Stimulated activated memory B cell treated with anti-CD40 and anti-IgM and Interleukin-4, amounts not matched to agents 10 μg/mL and 1 μg/mL and 100 μg/mL, for 72 hours (primary cell): ENCODE data around the gene OR4N5.
"Not testable (repeated sequence)": the region's sequence is repeated elsewhere in the genome, so short reads cannot be mapped to it uniquely, and the experiment has no call there.

ENCODE experiments used
- ATAC-seq: fragments of 150-1000 bp; cut with Tn5 transposase; 2 replicates; pipeline ENCODE4 v1.10.0; 2021
- H3K27ac Mint-ChIP-seq: one replicate; pipeline ENCODE4 v1.8.0; 2022; ENCODE audit warnings: mild to moderate bottlenecking, mixed read lengths
- H3K27me3 Mint-ChIP-seq: one replicate; pipeline ENCODE4 v1.8.0; 2022; ENCODE audit warnings: mixed read lengths
- H3K36me3 Mint-ChIP-seq: one replicate; pipeline ENCODE4 v1.8.0; 2022; ENCODE audit warnings: mixed read lengths
- H3K4me1 Mint-ChIP-seq: one replicate; pipeline ENCODE4 v1.8.0; 2022; ENCODE audit warnings: mixed read lengths
- H3K4me3 Mint-ChIP-seq: one replicate; pipeline ENCODE4 v1.8.0; 2022; ENCODE audit warnings: mild to moderate bottlenecking, moderate library complexity, mixed read lengths
- H3K9me3 Mint-ChIP-seq: one replicate; pipeline ENCODE4 v1.8.0; 2022; ENCODE audit warnings: mixed read lengths

The OR4N5 gene

GRCh38 chr14:20138520-20138919 lies at the start of gene OR4N5:
Gene OR4N5 (plus strand): TSS chr14:20138820. CDS start chr14:20143736, 4,916 bp downstream.
- Mint-ChIP-seq H3K9me3 (peaks cover 3% of the 10 kb centered on the region), H3K27ac (no peak within 1 kb of the TSS), H3K36me3 (no peaks in the 10 kb centered on the region), H3K27me3 (peaks cover 34% of the 10 kb centered on the region), H3K4me3 (no peak within 1 kb of the TSS), H3K4me1 (no peaks in the 10 kb centered on the region)
- no peak for ATAC-seq

- Mint-ChIP-seq H3K4me1 (no peaks in the 10 kb centered on the region), H3K27me3 (no peaks in the 10 kb centered on the region), H3K27ac (no peak overlapping the region), H3K36me3 (no peaks in the 10 kb centered on the region), H3K4me3 (no peak overlapping the region), H3K9me3 (no peaks in the 10 kb centered on the region)
- ATAC-seq = no peak
These were observed 46.6 kb upstream of the OR4N5 start for GRCh38 chr14:20092050-20092449.

- no peaks in the 10 kb centered on the region for H3K9me3 Mint-ChIP-seq
- H3K4me3 Mint-ChIP-seq = no peak overlapping the region
- H3K27me3 Mint-ChIP-seq = no peaks in the 10 kb centered on the region
- H3K36me3 Mint-ChIP-seq = no peaks in the 10 kb centered on the region
- no peak for ATAC-seq
- no peak overlapping the region for H3K27ac Mint-ChIP-seq
- H3K4me1 Mint-ChIP-seq = no peaks in the 10 kb centered on the region
These were observed 45.2 kb upstream of the OR4N5 start for GRCh38 chr14:20093442-20093841.

- ATAC-seq, H3K9me3 Mint-ChIP-seq, H3K4me3 Mint-ChIP-seq, H3K4me1 Mint-ChIP-seq, H3K36me3 Mint-ChIP-seq, H3K27ac Mint-ChIP-seq, H3K27me3 Mint-ChIP-seq: not testable (repeated sequence)
These were observed 39.5 kb upstream of the OR4N5 start for GRCh38 chr14:20098926-20099770.

- no peak for ATAC-seq
- no peaks in the 10 kb centered on the region for H3K27me3 Mint-ChIP-seq
- no peaks in the 10 kb centered on the region for H3K36me3 Mint-ChIP-seq
- peaks cover 3% of the 10 kb centered on the region for H3K9me3 Mint-ChIP-seq
- no peak within 1 kb of the TSS for H3K4me3 Mint-ChIP-seq
- no peak within 1 kb of the TSS for H3K27ac Mint-ChIP-seq
- H3K4me1 Mint-ChIP-seq = no peaks in the 10 kb centered on the region
These were observed 28.2 kb upstream of the OR4N5 start, which contains the start of gene OR4K17 for GRCh38 chr14:20110438-20110837. Gene OR4K17 (plus strand): TSS chr14:20110739. CDS start chr14:20117500, 6,761 bp downstream.

- no peak overlapping the region for H3K27ac Mint-ChIP-seq
- no peak for ATAC-seq
- no peaks in the 10 kb centered on the region for H3K4me1 Mint-ChIP-seq
- no peaks in the 10 kb centered on the region for H3K36me3 Mint-ChIP-seq
- H3K4me3 Mint-ChIP-seq = no peak overlapping the region
- no peaks in the 10 kb centered on the region for H3K27me3 Mint-ChIP-seq
- no peaks in the 10 kb centered on the region for H3K9me3 Mint-ChIP-seq
These were observed 26.3 kb upstream of the OR4N5 start for GRCh38 chr14:20112321-20112720.

- H3K36me3 Mint-ChIP-seq = no peaks in the 10 kb centered on the region
- no peaks in the 10 kb centered on the region for H3K4me1 Mint-ChIP-seq
These were observed 21.9 kb upstream of the OR4N5 start for GRCh38 chr14:20116748-20117147.

GRCh38 chr14:20118795-20119194 lies 19.8 kb upstream of the OR4N5 start:
- no peak for ATAC-seq
- no peaks in the 10 kb centered on the region for H3K36me3 Mint-ChIP-seq
- peaks cover 22% of the 10 kb centered on the region for H3K9me3 Mint-ChIP-seq
- H3K4me3 Mint-ChIP-seq = no peak overlapping the region
- no peak overlapping the region for H3K27ac Mint-ChIP-seq
- H3K4me1 Mint-ChIP-seq = no peaks in the 10 kb centered on the region
- H3K27me3 Mint-ChIP-seq = peaks cover 16% of the 10 kb centered on the region

More at GRCh38 chr14:20116748-20117147, 21.9 kb upstream of the OR4N5 start:
- H3K27ac Mint-ChIP-seq = no peak overlapping the region
- H3K9me3 Mint-ChIP-seq = peaks cover 22% of the 10 kb centered on the region
- ATAC-seq = no peak
- H3K4me3 Mint-ChIP-seq = no peak overlapping the region
- H3K27me3 Mint-ChIP-seq = peaks cover 14% of the 10 kb centered on the region

- no peaks in the 10 kb centered on the region for H3K36me3 Mint-ChIP-seq
- no peak for ATAC-seq
- no peaks in the 10 kb centered on the region for H3K4me1 Mint-ChIP-seq
- peaks cover 4% of the 10 kb centered on the region for H3K9me3 Mint-ChIP-seq
- peaks cover 19% of the 10 kb centered on the region for H3K27me3 Mint-ChIP-seq
- no peak overlapping the region for H3K27ac Mint-ChIP-seq
- H3K4me3 Mint-ChIP-seq = no peak overlapping the region
These were observed 5.3 kb downstream of the OR4N5 start for GRCh38 chr14:20143911-20144310.

GRCh38 chr14:20144820-20145219 lies 6.2 kb downstream of the OR4N5 start:
- Mint-ChIP-seq H3K4me1 (no peaks in the 10 kb centered on the region), H3K9me3 (peaks cover 5% of the 10 kb centered on the region), H3K27me3 (peaks cover 22% of the 10 kb centered on the region), H3K27ac (no peak overlapping the region), H3K4me3 (no peak overlapping the region), H3K36me3 (no peaks in the 10 kb centered on the region)
- ATAC-seq = no peak

GRCh38 chr14:20164462-20164861 lies 25.8 kb downstream of the OR4N5 start:
- Mint-ChIP-seq H3K27ac (no peak overlapping the region), H3K9me3 (peaks cover 19% of the 10 kb centered on the region), H3K27me3 (peaks cover 22% of the 10 kb centered on the region)

GRCh38 chr14:20167091-20167490 lies 28.5 kb downstream of the OR4N5 start:
- Mint-ChIP-seq H3K36me3 (no peaks in the 10 kb centered on the region), H3K9me3 (peaks cover 17% of the 10 kb centered on the region), H3K4me1 (no peaks in the 10 kb centered on the region), H3K27me3 (peaks cover 22% of the 10 kb centered on the region), H3K27ac (no peak overlapping the region), H3K4me3 (no peak overlapping the region)
- no peak for ATAC-seq

More at GRCh38 chr14:20164462-20164861, 25.8 kb downstream of the OR4N5 start:
- Mint-ChIP-seq H3K4me1 (no peaks in the 10 kb centered on the region), H3K4me3 (no peak overlapping the region), H3K36me3 (no peaks in the 10 kb centered on the region)
- no peak for ATAC-seq

GRCh38 chr14:20169852-20170251 lies 31.2 kb downstream of the OR4N5 start:
- not testable (repeated sequence) for H3K9me3 Mint-ChIP-seq, ATAC-seq, H3K36me3 Mint-ChIP-seq, H3K4me1 Mint-ChIP-seq, H3K27ac Mint-ChIP-seq, H3K4me3 Mint-ChIP-seq
- H3K27me3 Mint-ChIP-seq = peaks cover 22% of the 10 kb centered on the region

- not testable (repeated sequence) for H3K36me3 Mint-ChIP-seq, H3K27ac Mint-ChIP-seq, H3K4me1 Mint-ChIP-seq, H3K9me3 Mint-ChIP-seq, H3K4me3 Mint-ChIP-seq, ATAC-seq, H3K27me3 Mint-ChIP-seq
These were observed 35.6 kb downstream of the OR4N5 start for GRCh38 chr14:20174205-20174604.

- Mint-ChIP-seq H3K9me3 (no peaks in the 10 kb centered on the region), H3K4me1 (peaks cover 6% of the 10 kb centered on the region), H3K27me3 (no peaks in the 10 kb centered on the region), H3K4me3 (no peak overlapping the region), H3K36me3 (no peaks in the 10 kb centered on the region), H3K27ac (no peak overlapping the region)
- ATAC-seq = no peak
These were observed 37.7 kb downstream of the OR4N5 start for GRCh38 chr14:20176330-20176729.

- no peak overlapping the region for H3K4me3 Mint-ChIP-seq
- no peaks in the 10 kb centered on the region for H3K9me3 Mint-ChIP-seq
- no peak overlapping the region for H3K27ac Mint-ChIP-seq
- H3K4me1 Mint-ChIP-seq = peaks cover 6% of the 10 kb centered on the region
- no peak for ATAC-seq
- peaks cover 7% of the 10 kb centered on the region for H3K27me3 Mint-ChIP-seq
- H3K36me3 Mint-ChIP-seq = no peaks in the 10 kb centered on the region
These were observed 38.9 kb downstream of the OR4N5 start for GRCh38 chr14:20177433-20177974.
